ENCODE data around the gene CLDN9. TPM values are rescaled to one million over a fixed set of nuclear protein-coding genes. Genes with fewer than 3 reads are reported as not detected.

The CLDN9 gene
- total RNA-seq = not detected

DNA sequence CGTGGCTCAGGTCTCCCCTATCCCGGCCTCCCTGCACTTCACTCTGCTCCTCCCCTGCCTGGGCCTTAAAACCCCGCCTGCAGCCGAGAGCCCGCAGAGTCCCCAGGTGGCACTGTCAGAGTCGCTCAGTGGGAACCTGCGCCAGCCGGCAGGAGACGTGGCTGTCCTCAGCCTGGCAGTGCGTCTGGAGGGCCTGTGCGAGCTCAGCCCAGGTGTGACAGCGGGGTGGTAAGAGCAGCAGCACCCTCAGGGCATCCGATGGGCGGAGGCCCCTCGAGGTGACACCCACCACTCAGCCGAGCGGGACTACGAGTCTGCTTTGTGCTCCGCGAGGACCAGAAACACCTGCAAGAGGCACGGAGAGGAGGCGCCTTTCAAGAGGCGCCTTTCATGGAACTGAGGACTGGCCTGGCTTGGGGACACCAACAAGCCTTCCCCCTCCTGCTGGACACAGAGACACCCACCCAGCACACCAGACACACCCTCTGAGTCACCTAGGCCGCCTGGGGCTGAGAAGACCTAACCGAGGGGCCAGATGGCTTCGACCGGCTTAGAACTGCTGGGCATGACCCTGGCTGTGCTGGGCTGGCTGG is at the start of gene CLDN9:
Gene CLDN9, plus strand, starts transcription at position 96 of the 593 bp plus-strand sequence. Its CDS starts 440 bp downstream, at position 536.
- H3K9me3 ChIP-seq = no peaks in the 10 kb centered on the region
- H3K27me3 ChIP-seq = peaks cover 69% of the 10 kb centered on the region
- no peak within 1 kb of the TSS for H3K4me3 ChIP-seq
- WGBS = 40% methylated on average over 5 of the region's 27 CpGs
- TF ChIP-seq CTCF (IDR thresholded peaks at IDR 0.05) (no peak), POLR2AphosphoS5 (IDR thresholded peaks at IDR 0.05) (no peak), EP300 (IDR thresholded peaks at IDR 0.05) (no peak), POLR2A (IDR thresholded peaks at IDR 0.05) (no peak)
- no peak for DNase-seq (ENCODE audit: low spot score in 2 of 2)
- H3K27ac ChIP-seq = no peak within 1 kb of the TSS
- H3K36me3 ChIP-seq = no peaks in the 10 kb centered on the region
- peaks cover 20% of the 10 kb centered on the region for H3K4me1 ChIP-seq

DNA sequence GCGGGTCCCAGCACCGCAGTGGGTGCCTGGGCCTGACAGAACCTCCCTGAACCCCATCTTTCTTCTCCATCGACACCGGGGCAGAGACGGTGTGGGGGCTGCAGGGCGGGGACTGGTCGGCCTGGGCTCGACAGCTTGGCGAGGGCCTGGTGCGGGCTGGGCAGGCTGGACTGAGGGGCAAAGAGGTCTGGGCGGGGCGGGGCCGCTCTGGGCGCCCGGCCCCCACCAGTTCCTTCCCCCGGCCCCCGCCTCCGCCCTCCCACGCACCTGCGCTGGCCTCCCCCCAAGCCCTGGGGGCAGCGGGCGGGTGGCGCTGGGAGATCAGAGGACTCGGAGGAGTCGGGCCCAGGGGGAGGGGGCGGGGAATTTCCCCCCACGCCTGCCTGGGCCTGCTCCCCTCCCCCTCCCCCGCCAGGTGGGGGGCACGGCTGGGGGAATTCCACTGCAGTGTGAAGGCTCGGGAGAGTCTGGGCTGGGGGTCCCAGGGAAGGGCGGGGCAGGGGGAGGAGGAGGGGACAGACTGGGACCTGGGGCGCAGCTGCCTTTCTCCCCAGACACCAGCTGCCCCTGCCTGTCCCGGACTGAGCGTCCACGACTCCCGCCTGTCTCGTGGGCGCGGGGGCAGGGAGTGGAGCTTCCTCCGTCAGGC is 49.5 kb upstream of the CLDN9 start:
- peak in 1 of 2 donors; percentile 60 for DNase-seq (ENCODE audit: low spot score in 2 of 2)
- TF ChIP-seq POLR2A (IDR thresholded peaks at IDR 0.05) = no peak
- TF ChIP-seq CTCF (IDR thresholded peaks at IDR 0.05) = no peak
- TF ChIP-seq POLR2AphosphoS5 (IDR thresholded peaks at IDR 0.05) = no peak
- TF ChIP-seq EP300 (IDR thresholded peaks at IDR 0.05) = no peak
- no CpG with 5 or more reads among the region's 40 CpGs for WGBS
- no peaks in the 10 kb centered on the region for H3K9me3 ChIP-seq
- H3K4me3 ChIP-seq = peak overlapping the region; percentile 43
- peaks cover 65% of the 10 kb centered on the region for H3K4me1 ChIP-seq
- H3K27ac ChIP-seq = no peak overlapping the region
- H3K27me3 ChIP-seq = peaks cover 85% of the 10 kb centered on the region
- no peaks in the 10 kb centered on the region for H3K36me3 ChIP-seq

- DNase-seq (ENCODE audit: low spot score in 2 of 2) = peak in 1 of 2 donors; percentile 67
- Histone ChIP-seq H3K27me3 (peaks cover 85% of the 10 kb centered on the region), H3K27ac (no peak within 1 kb of the TSS), H3K4me3 (peak within 1 kb of the TSS; percentile 43), H3K36me3 (no peaks in the 10 kb centered on the region), H3K9me3 (no peaks in the 10 kb centered on the region), H3K4me1 (peaks cover 72% of the 10 kb centered on the region)
- no peak for TF ChIP-seq POLR2AphosphoS5 (IDR thresholded peaks at IDR 0.05)
- no peak for TF ChIP-seq EP300 (IDR thresholded peaks at IDR 0.05)
- no peak for TF ChIP-seq CTCF (IDR thresholded peaks at IDR 0.05)
- WGBS = no CpG with 5 or more reads among the region's 60 CpGs
Measured at GRCh38 chr16:2963723-2964474, 48.8 kb upstream of the CLDN9 start, which contains the start of gene KREMEN2. KREMEN2 (plus strand) TSS chr16:2964275; CDS start chr16:2964521, 246 bp downstream.

GRCh38 chr16:2964475-2965336 is 48.0 kb upstream of the CLDN9 start:
- Histone ChIP-seq H3K27ac (no peak overlapping the region), H3K9me3 (no peaks in the 10 kb centered on the region), H3K4me1 (peaks cover 77% of the 10 kb centered on the region), H3K4me3 (peak overlapping the region; percentile 43), H3K27me3 (peaks cover 83% of the 10 kb centered on the region), H3K36me3 (no peaks in the 10 kb centered on the region)
- no peak for TF ChIP-seq CTCF (IDR thresholded peaks at IDR 0.05)
- TF ChIP-seq EP300 (IDR thresholded peaks at IDR 0.05) = no peak
- TF ChIP-seq POLR2AphosphoS5 (IDR thresholded peaks at IDR 0.05) = no peak
- no peak for TF ChIP-seq POLR2A (IDR thresholded peaks at IDR 0.05)
- peak in 1 of 2 donors; percentile 60 for DNase-seq (ENCODE audit: low spot score in 2 of 2)
- WGBS = 6% methylated on average over 4 of the region's 68 CpGs
